DOHH2 (cell line): ENCODE results near the gene MAF.

Source experiments
- CTCF ChIP-seq: fragments of 200-600 bp; sonication (generic); IDR thresholded peaks from one replicate; pipeline ENCODE4 v1.5.1; 2014; ENCODE audit warnings: antibody characterized with exemption, mild to moderate bottlenecking, low read depth, low read length; ENCODE audit not compliant: poor library complexity, severe bottlenecking
- EZH2phosphoT487 ChIP-seq: fragments of 200-600 bp; sonication (generic); IDR thresholded peaks from 2 replicates; pipeline ENCODE4 v1.6.1; 2017; ENCODE audit warnings: borderline replicate concordance, mild to moderate bottlenecking, antibody characterized with exemption, low read length, moderate library complexity, mixed read lengths

DNA sequence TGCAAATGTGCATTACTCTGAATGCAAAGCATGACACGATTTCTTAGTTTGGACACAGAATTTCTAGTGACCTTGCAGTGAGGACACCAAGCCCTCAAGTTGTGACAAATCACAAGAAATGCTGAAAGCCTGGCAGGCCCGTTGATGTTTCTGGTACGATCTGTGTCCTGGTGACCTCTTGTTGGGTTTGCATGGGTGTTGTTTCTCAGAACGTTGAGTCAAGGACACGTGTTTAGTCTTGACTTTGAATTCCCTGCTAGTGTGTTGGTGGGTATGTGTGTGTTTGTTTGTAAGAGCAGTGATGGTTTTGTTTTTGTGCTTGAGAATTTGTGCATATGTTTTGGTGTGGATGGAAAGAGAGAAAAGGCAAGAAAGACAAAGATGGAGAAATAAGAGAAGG, 37.8 kb upstream of the MAF start:
- TF ChIP-seq CTCF (no peak), EZH2phosphoT487 (no peak)
